ENCODE data around the gene SUPT6H.

DNA sequence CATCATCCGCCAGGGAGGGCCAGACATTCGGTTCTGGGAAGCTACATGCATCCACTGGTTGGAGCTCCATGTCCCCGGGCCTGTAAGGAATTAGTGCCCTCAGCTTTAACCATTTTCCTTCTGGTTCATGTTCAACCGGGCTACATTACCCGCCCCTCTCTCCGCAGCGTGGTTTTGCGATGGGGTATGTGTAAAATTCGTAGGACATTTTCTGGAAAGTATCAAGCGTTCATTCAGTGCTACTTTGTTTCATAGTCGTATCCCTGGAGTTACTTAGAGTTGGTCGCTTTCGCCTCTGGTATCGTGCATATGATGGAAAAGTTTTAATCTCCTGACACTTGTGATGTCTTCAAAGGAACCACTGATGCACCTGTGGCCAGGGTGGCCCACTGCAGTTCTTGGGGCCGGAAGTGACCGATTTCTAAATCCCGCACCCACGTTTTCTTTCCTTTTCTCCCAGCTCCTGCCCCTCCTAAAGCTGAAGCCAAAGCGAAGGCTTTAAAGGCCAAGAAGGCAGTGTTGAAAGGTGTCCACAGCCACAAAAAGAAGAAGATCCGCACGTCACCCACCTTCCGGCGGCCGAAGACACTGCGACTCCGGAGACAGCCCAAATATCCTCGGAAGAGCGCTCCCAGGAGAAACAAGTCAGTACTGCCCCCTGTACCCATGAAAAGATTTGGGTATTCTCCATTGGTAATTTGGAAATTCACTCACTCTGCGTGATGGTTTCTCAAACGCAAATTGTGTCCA is 58.4 kb downstream of the SUPT6H start:
- TF ChIP-seq, protein P1, sequence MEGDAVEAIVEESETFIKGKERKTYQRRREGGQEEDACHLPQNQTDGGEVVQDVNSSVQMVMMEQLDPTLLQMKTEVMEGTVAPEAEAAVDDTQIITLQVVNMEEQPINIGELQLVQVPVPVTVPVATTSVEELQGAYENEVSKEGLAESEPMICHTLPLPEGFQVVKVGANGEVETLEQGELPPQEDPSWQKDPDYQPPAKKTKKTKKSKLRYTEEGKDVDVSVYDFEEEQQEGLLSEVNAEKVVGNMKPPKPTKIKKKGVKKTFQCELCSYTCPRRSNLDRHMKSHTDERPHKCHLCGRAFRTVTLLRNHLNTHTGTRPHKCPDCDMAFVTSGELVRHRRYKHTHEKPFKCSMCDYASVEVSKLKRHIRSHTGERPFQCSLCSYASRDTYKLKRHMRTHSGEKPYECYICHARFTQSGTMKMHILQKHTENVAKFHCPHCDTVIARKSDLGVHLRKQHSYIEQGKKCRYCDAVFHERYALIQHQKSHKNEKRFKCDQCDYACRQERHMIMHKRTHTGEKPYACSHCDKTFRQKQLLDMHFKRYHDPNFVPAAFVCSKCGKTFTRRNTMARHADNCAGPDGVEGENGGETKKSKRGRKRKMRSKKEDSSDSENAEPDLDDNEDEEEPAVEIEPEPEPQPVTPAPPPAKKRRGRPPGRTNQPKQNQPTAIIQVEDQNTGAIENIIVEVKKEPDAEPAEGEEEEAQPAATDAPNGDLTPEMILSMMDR (IDR thresholded peaks at IDR 0.05), result peak; percentile 42
- TF ChIP-seq ZFX (IDR thresholded peaks at IDR 0.05; ENCODE audit: borderline replicate concordance), result no peak

Measured in 22Rv1 (cell line).